ENCODE results near the gene CEP104.

CEP104 gene

GRCh38 chr1:3775490-3776230, 81.4 kb downstream of the CEP104 start:
- DNase-seq: peak; percentile 54 to 77

- DNase-seq: no peak
Measured at GRCh38 chr1:3774946-3775489, 82.0 kb downstream of the CEP104 start.

GRCh38 chr1:3774276-3774945, 82.6 kb downstream of the CEP104 start:
- DNase-seq: no peak

- no peak for DNase-seq
Measured at GRCh38 chr1:3773572-3774275, 83.3 kb downstream of the CEP104 start.

GRCh38 chr1:3772715-3773571, 84.1 kb downstream of the CEP104 start, which contains the start of gene SMIM1:
Gene SMIM1, plus strand, starts transcription at chr1:3772749. Its CDS starts 2,625 bp downstream, at chr1:3775374.
- no peak for DNase-seq

- DNase-seq: peak; percentile 61 to 84
Measured at GRCh38 chr1:3772027-3772714, 84.8 kb downstream of the CEP104 start.

- DNase-seq: no peak
Measured at GRCh38 chr1:3771108-3772026, 85.6 kb downstream of the CEP104 start.

- DNase-seq: no peak
Measured at GRCh38 chr1:3770047-3770765, 86.8 kb downstream of the CEP104 start.

GRCh38 chr1:3768811-3769390, 88.1 kb downstream of the CEP104 start:
- DNase-seq: no peak

GRCh38 chr1:3767328-3767925, 89.6 kb downstream of the CEP104 start:
- no peak for DNase-seq

- DNase-seq: no peak
Measured at GRCh38 chr1:3763351-3764125, 93.5 kb downstream of the CEP104 start.

- DNase-seq: no peak
Measured at GRCh38 chr1:3762873-3763228, 94.2 kb downstream of the CEP104 start.

- no peak for DNase-seq
Measured at GRCh38 chr1:3762151-3762872, 94.7 kb downstream of the CEP104 start.
